ENCODE measurements around the gene TBC1D19.

- TF ChIP-seq CTCF (conservative IDR thresholded peaks at IDR 0.05): no peak
- TF ChIP-seq ZFX (IDR thresholded peaks at IDR 0.05): no peak
These were observed 168.0 kb downstream of the TBC1D19 start for GRCh38 chr4:26751838-26752237.

Data from C4-2B (cell line).